Lung microvascular endothelial cell (primary cell): ENCODE data around the gene TMEM235. TPM values are rescaled to one million over a fixed set of nuclear protein-coding genes. Genes with fewer than 3 reads are reported as not detected.

Experiments used
- DNase-seq, 2 donors: peaks; one replicate each; pipeline versions ENCODE4 v3.0.0 to v3.0.0-alpha.2; 2010; ENCODE audit warnings: low read depth in 2 of 2
- total RNA-seq: library from RNA; depleted of rRNA; stranded (reverse); fragments of >200 nt; gene quantifications from 2 replicates; pipeline ENCODE4 v1.2.1, GENCODE V29; 2014

Gene TMEM235
- total RNA-seq, result 0.22 and 0.79 TPM in 2 replicates

DNA sequence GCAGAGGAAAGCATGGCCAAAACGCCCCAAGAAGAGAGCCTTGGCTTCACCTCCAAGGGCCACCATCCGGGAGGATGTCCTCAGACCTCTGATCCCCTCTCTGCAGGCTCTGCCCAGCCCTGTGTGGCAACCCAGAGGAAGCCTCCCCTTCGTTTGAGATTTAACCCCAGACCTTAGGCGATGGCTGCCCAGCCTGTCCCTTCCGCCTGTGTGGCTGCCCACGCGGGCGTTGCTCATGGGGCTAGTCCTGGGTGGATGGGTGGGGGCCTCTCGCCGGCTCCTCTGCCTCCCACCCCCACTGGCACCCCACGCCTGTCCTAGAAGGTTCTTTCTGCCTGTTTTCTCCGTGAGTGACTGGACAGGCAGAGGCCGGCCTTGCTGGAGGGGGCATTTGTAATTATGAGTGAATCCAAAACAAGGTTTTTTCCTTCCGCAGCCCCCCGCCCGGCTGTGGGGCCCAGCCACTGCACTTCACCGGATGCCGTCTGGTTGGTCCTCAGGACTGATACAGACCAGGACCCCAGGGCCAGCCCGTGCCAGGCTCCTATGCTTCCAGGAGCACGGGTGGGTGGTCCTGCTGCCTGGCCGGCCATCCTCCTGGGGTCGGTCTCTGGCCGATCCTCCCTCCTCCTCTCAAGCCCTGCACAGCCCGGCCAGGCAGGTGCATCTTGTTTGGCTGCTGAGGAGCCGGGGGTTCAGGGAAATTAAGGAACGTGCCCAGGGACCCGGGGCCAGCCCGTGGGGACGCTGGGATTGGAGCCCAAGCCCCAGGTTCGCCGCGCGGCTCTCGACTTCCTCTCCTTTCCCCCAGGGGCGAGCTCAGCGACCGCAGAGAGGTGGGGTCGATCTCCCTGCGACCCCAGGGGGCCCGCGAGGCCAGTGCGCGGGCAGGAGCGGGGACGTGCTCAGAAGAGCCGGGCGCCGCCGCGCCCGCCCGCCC, at the start of gene TMEM235:
TMEM235 (plus strand) TSS at position 636 of the 940 bp plus-strand sequence. CDS start 393 bp downstream, outside the sequence.
- DNase-seq, result no peak

DNA sequence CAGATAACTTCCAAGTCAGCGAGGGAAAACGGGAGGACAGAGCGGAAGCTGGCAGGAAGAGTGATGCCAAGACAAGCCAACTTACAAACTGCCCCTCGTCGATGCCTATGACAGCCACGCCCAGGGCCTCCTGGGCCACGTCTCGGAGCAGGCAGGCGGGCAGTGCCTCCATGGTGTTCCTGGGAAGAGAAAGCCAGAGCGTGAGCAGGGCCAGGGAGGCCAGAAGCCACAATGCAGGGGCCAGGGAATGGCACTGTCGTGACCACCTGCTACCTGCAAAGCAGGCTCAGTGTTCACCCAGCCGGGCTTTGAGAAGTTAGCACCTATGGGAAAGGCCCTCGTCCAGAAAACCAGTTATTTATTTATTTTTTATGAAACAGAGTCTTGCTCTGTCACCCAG, 48.9 kb upstream of the TMEM235 start:
- DNase-seq, result no peak

DNA sequence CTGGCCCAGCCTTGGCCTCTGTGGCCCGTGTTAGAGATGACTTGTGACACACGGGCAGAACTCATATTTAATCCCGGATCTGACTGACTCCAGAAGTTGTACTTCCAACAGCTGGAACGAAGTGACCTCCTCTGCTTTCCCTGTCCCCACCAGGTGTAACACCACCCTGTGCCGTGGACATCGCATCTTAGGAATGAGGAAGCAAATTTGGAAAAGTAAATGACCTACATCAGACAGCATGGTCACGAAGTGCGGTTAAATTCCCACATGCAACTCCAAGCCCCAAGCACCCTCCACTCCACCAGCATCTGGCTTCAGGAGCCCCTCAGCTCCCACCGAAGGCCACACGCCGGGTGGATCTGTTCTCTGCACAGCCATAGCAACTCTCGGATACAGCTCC, 47.5 kb upstream of the TMEM235 start:
- no peak for DNase-seq

DNA sequence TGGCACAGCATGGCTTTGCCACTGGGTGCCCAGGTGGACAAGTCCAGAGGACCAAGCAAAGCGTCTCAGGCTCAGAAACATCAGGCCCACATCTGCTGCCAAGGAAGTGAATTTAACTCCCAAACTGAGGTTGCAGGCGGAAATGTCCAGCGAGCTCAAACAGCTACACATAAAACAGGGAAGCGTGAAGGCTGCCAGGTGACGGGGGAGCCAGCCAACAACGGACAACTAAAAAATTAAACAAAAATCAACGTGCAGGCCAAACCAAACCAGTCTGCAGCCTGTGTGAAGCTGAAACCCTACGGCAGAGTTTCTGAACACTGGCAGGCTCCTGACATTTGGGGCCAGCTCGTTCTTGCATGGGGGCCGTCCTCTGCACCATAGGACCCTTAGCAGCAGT, 47.1 kb upstream of the TMEM235 start:
- DNase-seq, result peak in 1 of 2 donors; percentile 26

DNA sequence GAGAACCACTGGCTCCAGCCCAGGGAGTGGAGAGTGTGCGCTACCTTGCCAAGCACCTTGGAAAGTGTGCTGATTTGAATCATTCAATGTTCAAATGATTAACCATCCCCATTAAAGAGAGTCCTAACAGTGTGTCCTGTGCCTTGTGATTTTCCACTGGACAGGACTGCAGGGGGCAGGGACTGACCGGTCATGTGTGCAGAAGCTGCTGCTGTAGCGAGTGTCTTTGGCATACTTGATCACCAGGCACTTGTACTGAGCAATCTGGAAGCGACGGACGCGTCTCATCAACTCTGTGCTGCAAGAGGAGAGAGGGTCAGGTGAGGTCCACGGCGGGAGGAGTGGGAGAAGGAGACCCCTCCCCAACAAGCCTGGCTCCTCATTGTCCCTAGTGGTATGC, 46.6 kb upstream of the TMEM235 start:
- DNase-seq, result peak in 1 of 2 donors; percentile 49

DNA sequence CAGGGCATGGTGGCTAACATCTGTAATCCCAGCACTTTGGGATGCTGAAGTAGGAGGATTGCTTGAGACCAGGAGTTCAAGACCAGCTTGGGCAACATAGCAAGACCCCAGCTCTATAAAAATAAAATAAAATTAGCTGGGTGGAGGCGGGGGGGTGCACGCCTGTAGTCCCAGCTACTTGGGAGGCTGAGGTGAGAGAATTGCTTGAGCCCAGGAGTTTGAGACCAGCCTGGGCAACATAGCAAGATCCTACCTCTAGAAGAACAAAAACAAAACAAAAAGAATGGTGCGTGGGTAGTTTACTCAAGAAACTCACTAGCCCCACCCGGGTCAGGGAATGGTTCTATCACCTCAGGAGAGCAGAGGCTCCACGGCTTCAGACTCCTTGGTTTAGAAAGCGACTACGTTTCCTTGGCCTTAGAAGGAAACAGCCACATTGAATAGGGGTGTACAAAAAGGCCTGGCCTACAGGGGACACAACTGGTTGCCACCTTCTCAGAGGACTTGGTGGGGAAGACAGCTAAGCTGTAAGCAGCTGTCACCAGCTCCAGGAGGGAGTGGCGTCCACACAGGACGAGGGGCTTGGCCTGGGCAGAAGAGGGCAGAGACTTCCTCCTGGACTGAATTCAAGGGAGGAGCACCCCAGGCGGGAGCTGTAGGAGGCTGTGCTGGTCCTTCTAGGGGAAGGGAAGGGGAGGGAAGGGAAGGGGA, 45.3 kb upstream of the TMEM235 start:
- DNase-seq, result no peak

DNA sequence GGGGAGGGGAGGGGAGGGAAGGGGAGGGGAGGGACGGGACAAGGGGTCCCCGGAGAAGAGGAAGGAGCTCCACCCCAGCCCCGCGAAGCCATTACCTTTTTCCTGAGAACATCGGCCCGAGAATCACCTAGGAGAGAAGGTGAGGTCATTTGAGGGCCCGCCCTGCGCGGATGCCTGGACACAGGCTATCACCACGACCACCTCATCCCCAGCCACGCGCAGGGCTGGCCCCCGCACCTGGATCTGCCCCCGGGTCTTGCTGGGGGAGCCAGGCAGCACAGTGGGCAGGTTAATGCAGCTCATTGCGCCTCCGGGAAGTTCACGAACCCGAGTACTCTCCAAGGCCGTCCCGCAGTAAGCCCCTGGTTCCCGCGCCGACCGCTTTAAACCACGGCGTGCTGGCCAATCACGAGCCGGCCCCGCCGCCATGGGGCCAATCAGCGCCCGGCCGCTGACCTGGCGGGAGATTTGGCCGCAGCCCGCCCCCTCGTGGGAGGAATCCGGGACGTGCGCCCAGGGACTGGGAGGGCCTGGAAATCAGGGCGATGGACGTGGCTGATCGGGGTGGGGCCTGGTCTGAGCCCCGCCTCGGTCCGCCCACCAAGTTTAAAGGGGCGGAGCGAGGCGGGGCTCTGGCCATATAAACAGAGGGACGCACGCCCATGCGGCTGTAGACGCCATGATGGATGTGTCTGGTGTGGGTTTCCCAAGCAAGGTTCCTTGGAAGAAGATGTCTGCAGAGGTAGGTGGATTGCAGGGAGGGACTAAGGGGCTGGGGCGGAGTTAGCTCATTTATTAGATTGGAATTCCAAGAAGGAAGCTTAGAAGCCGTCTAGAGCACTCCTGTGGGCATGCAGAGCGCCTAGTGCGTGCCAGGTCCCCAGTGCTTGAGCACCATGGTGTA, 44.5 kb upstream of the TMEM235 start, which contains the start of the genes AFMID and TK1:
AFMID (plus strand) TSS at position 671 of the 904 bp plus-strand sequence; CDS start at position 680, 9 bp downstream.
TK1 (minus strand) TSS at position 361 of the 904 bp plus-strand sequence; CDS start at position 303, 58 bp downstream.
- peak; percentile 97 to 98 for DNase-seq

DNA sequence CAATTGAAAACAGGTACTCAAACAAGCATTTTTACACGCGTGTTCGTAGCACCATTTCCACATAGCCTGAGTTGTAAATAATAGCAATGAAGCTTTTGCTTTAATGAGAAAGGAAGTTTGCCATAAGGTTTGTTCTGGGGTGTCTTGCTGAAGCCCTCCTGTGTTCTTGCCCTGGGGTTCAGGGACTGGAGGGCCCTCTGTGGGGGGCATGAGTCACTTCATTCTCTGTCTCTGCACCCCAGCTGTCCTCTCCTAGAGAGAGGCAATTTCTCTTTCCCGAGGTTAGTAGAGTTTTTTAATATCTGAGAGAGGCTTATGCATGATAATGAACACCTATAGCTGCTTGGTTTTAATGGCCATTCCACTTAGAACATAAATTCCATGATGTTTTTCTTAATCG, 34.7 kb upstream of the TMEM235 start:
- DNase-seq, result no peak

DNA sequence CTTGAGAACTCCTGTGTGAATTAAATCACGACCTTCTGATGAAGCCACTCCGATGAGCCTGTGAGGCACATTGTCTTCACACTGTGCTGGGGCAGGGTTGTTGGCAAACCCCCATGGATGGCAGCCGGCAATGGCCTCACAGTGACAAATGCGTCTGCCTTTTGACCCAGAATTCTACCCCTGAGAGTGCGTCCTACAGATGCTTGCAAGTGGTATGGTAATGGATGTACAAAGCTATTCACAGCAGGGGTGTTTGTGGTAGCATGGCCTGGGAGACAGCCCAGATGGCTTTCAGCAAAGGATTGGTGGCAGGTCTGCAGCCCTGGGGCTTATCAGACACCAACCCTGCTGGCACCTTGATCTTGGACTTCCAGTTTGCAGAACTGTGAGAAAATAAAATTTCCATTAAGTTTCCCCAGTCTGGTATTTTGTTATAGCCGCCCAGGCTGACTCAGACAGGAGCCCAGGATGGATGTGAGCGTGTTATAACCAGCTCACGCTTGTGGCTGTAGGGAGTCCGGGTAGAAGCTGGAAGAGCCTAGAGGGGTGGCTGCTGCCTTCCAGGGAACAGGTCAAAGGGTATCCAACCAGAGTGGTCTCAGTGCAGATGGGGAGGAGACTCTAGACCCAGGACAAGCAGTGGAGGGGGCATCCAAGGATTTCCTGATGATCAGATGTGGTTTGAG, 34.1 kb upstream of the TMEM235 start:
- DNase-seq, result no peak

DNA sequence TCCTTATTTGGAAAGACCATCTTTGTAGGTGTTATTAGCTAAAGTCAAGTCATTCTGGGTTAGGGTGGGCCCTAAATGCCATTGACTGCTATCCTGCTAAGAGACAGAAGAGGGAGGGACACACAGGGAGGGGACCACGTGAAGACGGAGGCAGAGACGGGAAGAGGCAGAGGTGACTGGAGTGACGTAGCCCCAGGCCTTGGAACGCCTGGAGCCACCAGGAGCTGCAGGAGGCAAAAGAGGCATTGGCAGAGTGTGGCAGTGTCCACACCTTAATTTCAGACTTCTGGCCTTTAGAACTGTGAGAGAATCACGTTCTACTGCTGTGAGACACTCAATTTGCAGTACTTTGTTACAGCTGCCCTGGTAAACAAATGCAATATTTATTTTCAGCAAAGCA, 31.0 kb upstream of the TMEM235 start:
- no peak for DNase-seq

DNA sequence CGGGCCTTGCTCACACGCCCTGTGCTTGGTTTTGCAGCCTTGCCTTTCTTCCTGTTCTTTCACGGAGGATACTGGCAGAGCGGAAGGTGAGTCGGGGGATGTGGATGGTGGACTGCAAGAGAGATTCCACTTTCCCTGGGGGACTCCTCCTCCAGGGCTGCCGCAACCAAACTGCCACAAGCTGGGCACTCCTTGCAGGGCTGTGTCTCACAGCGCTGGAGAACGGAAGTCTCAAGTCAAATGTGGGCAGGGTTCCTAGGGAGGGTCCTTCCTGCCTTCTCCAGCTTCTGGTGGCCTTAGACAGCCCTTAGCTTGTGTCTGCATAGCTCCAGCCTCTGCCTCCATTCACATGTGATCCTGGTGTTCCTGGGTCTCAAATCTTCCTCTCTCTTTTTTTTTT, 28.8 kb upstream of the TMEM235 start:
- DNase-seq, result no peak

DNA sequence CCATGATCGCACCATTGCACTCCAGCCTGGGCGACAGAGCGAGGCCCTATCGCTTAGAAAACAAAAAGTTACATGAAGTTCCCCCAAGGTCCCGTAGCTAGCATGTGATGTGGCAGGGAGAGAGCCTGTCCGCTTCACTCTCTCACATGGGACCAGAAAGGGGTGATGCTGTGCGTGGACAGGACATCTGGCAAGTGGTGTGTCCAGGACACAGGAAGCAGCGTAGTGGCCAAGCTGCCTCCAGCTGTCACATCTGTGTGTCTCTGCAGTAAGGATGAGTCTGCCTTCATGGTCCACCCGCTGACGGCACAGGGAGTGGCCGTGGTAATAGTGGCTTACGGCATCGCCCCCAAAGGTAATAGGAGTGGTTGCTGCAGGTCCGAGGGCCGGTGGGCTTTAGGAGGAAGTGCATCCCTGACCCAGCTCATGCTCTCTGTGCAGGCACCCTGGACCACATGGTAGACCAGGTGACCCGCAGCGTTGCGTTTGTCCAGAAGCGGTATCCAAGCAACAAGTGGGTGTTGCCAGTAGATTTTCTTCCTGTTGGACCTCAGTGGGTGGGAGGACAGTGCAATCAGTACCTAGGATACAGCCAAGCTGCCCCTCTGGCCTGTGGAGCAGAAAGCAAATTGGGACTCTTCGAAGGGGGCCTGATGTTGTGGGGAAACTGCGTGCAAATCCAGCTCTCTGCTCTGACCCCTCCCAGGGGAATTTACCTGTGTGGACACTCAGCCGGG, 26.9 kb upstream of the TMEM235 start:
- DNase-seq, result no peak

DNA sequence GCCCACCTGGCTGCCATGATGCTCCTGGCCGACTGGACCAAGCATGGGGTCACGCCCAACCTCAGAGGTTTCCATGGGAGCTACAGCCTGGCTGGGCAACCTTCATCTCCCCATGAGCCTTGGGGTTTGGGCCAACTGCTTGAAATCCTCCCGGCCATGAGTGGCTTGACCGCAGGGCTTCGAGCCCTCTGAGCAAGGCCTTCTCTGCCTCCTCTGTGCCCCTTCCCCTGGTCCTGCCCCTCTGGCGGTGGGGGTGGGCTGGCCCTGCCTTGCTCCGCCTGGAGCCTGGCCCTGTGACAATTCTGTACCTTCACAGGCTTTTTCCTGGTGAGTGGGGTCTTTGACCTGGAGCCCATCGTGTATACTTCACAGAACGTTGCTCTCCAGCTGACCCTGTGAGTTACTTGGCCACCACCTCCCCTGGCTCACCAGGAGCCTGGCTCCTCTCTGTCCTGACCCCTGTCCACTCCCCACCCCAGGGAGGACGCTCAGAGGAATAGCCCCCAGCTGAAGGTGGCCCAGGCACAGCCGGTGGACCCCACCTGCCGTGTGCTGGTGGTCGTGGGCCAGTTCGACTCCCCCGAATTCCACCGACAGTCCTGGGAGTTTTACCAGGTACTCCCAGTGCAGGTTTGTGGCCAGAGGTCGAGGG, 26.2 kb upstream of the TMEM235 start:
- DNase-seq, result no peak

DNA sequence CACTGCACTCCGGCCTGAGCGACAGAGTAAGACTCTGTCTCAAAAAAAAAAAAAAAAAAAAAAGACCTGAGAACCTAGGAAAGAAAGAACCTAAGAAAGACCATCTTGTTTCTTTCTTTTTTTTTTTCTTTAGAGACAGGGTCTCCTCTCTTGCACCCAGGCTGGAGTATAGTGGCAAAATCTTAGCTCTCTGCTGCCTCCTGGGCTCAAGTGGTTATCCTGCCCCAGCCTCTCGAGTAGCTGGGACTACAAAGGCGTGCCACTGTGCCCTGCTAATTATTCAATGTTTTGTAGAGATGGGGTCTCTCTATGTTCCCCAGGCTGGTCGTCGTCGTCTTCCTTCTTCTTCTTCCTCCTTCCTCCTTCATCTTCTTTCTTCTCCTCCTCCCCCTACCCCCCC, 25.1 kb upstream of the TMEM235 start:
- no peak for DNase-seq

DNA sequence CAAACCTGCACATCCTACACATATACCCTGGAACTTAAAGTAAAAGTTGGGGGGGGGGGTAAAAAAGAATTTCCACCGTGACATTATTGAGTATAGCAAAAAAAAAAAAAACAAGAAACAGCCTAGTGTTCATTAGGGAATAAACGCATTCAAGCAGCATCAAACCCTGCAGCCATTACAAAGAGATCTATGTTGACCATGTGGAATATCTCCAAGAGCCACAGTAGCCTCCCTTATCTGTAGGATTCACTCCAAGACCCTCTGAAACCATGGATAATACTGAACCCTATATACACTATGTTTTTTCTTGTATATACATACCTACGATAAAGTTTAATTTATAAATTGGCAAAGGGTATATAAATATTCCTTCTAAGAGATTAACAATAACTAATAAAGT, 22.9 kb upstream of the TMEM235 start:
- no peak for DNase-seq

DNA sequence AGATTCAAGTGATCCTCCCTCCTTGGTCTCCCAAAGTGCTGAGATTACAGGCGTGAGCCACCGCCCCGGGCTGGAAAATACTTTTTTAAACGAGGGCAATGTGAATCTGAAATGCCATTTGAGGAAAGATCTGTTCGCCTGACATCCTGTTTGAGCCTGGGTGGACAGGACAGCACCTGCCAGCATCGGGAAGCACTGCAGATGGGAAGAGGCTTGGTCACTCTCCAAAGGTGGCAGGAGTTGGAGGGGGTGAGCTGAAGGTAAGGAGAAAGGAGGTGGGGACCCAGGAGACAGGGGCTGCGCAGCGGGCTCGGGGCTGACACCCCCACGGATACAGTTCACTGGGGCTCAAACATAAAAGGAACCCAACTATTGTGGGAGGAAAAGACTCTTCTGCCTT, 21.3 kb upstream of the TMEM235 start:
- no peak for DNase-seq

DNA sequence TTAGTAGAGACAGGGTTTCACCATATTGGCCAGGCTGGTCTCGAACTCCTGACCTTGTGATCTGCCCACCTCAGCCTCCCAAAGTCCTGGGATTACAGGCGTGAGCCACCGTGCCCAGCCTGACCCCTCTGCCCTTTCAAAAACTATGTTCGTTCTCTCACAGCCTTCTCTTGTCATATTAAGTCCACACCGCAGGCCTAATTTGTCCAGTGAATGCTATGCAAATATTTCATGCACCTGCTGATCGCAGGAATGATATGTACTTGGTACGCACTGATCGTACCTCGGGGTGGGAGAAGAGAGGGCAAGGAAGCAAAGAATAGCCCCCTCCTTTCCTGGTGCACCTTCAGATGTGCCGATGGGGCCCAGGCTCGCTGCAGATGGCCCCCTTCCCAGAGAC, 20.4 kb upstream of the TMEM235 start:
- no peak for DNase-seq

DNA sequence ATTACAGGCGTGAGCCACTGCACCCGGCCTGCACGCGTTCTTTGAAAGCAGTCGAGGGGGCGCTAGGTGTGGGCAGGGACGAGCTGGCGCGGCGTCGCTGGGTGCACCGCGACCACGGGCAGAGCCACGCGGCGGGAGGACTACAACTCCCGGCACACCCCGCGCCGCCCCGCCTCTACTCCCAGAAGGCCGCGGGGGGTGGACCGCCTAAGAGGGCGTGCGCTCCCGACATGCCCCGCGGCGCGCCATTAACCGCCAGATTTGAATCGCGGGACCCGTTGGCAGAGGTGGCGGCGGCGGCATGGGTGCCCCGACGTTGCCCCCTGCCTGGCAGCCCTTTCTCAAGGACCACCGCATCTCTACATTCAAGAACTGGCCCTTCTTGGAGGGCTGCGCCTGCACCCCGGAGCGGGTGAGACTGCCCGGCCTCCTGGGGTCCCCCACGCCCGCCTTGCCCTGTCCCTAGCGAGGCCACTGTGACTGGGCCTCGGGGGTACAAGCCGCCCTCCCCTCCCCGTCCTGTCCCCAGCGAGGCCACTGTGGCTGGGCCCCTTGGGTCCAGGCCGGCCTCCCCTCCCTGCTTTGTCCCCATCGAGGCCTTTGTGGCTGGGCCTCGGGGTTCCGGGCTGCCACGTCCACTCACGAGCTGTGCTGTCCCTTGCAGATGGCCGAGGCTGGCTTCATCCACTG, 17.3 kb upstream of the TMEM235 start, which contains the start of gene BIRC5:
BIRC5 (plus strand) TSS at position 238 of the 690 bp plus-strand sequence; CDS start at position 302, 64 bp downstream.
- peak; percentile 84 to 91 for DNase-seq

DNA sequence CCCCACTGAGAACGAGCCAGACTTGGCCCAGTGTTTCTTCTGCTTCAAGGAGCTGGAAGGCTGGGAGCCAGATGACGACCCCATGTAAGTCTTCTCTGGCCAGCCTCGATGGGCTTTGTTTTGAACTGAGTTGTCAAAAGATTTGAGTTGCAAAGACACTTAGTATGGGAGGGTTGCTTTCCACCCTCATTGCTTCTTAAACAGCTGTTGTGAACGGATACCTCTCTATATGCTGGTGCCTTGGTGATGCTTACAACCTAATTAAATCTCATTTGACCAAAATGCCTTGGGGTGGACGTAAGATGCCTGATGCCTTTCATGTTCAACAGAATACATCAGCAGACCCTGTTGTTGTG, 16.7 kb upstream of the TMEM235 start:
- no peak for DNase-seq
